Transverse colon (tissue), 4 donors: Measurements from ENCODE around the gene SLC5A2. TPM values are rescaled to one million over a fixed set of nuclear protein-coding genes. Genes with fewer than 3 reads are reported as not detected.
"Not testable (repeated sequence)": the region's sequence is repeated elsewhere in the genome, so short reads cannot be mapped to it uniquely, and the experiment has no call there.

Experiments used
- DNase-seq: peaks from one replicate; pipeline ENCODE4 v3.0.0-alpha.2; 2019
- H3K27ac ChIP-seq, 4 donors: fragments of 200-600 bp; sonication (generic); 2 replicates each; pipeline ENCODE4 v1.5.1; 2016 to 2018; ENCODE audit warnings: inconsistent platforms in 4 of 4
- H3K27me3 ChIP-seq: fragments of 200-600 bp; sonication (generic); 2 replicates; pipeline ENCODE4 v1.5.1; 2017; ENCODE audit warnings: inconsistent platforms
- H3K36me3 ChIP-seq, 4 donors: fragments of 200-600 bp; sonication (generic); 2 replicates each; pipeline ENCODE4 v1.5.1; 2017 to 2019; ENCODE audit warnings: inconsistent platforms in 4 of 4
- H3K4me1 ChIP-seq, 4 donors: fragments of 200-600 bp; sonication (generic); 2 replicates each; pipeline ENCODE4 v1.5.1; 2017 to 2020; ENCODE audit warnings: inconsistent platforms in 4 of 4
- H3K4me3 ChIP-seq, 4 donors: fragments of 200-600 bp; sonication (generic); 1 replicate in 1 of 4; 2 replicates in 3 of 4; pipeline versions ENCODE4 v1.5.1 to v1.6.1; 2017 to 2019; ENCODE audit warnings: inconsistent platforms in 4 of 4
- H3K9me3 ChIP-seq, 2 donors: fragments of 200-600 bp; sonication (generic); 2 replicates each; pipeline ENCODE4 v1.5.1; 2017 to 2019; ENCODE audit warnings: inconsistent platforms in 2 of 2
- CTCF ChIP-seq, 5 experiments: fragments of 200-600 bp in 3 of 5; fragments of 450-650 bp in 2 of 5; sonication (generic) in 3 of 5; IDR thresholded peaks; 1 replicate in 2 of 5; 2 replicates in 3 of 5; pipeline ENCODE4 v1.5.1; 2016 to 2017; ENCODE audit warnings: antibody characterized with exemption in 5 of 5, inconsistent platforms in 3 of 5, mild to moderate bottlenecking in 2 of 5, moderate library complexity in 1 of 5
- EP300 ChIP-seq: sonication (generic); formaldehyde crosslinking; IDR thresholded peaks from one replicate; pipeline ENCODE4 v1.6.1; 2017; ENCODE audit warnings: antibody characterized with exemption, low read depth
- POLR2A ChIP-seq: fragments of 450-650 bp; IDR thresholded peaks from one replicate; pipeline ENCODE4 v1.6.1; 2016; ENCODE audit warnings: antibody characterized with exemption, mild to moderate bottlenecking, moderate library complexity
- POLR2AphosphoS5 ChIP-seq, 3 donors: sonication (generic); formaldehyde crosslinking; IDR thresholded peaks; one replicate each; pipeline ENCODE4 v1.6.1; 2016; ENCODE audit warnings: antibody characterized with exemption in 3 of 3
- WGBS, 2 donors: methylation state at CpG; one replicate each; pipeline ENCODE4 v1.1.5; 2018; ENCODE audit warnings: low coverage in 1 of 2; 5-methylcytosine and 5-hydroxymethylcytosine counted together
- in situ Hi-C, 4 donors: fragments of 200-750 bp; cut with MboI; loops; one replicate each; pipeline versions ENCODE4 v1.15.0 to v1.15.1; 2017; ENCODE audit warnings: low sequenced_read_pairs in 3 of 4, low pct_ligation_motif_present in 1 of 4, low pct_unique_long_range_greater_than_20kb in 1 of 4
- intact Hi-C: fragments of 100-400 bp; cut with DNase I; formaldehyde crosslinking; loops from one replicate; pipeline ENCODE4 v1.15.1; 2023; ENCODE audit warnings: low total_unique reads
- total RNA-seq, 4 donors: library from RNA; depleted of rRNA; stranded (reverse); fragments of >200 nt; gene quantifications; one replicate each; pipeline ENCODE4 v1.1.0, GENCODE V29; 2016

SLC5A2 gene
- total RNA-seq, 4 donors from 2014 or later, result not detected

GRCh38 chr16:31501966-31502348, 19.0 kb downstream of the SLC5A2 start:
- peaks cover 0 to 17% (median 7%) of the 10 kb centered on the region in 4 donors for H3K36me3 ChIP-seq
- in situ Hi-C loops, result no loop called here
- intact Hi-C loops, result no loop called here
- DNase-seq, result no peak
- no peaks in the 10 kb centered on the region for H3K27me3 ChIP-seq
- no peak overlapping the region for H3K4me3 ChIP-seq
- 88% methylated on average over 4 of the region's 4 CpGs; no CpG with 5 or more reads in 1 of the 2 donors for WGBS, 2 donors
- no peaks in the 10 kb centered on the region for H3K9me3 ChIP-seq
- no peak overlapping the region for H3K27ac ChIP-seq
- peaks cover 5 to 16% (median 6%) of the 10 kb centered on the region in 4 donors for H3K4me1 ChIP-seq
- TF ChIP-seq POLR2AphosphoS5 (IDR thresholded peaks at IDR 0.05) (no peak), POLR2A (no peak), EP300 (no peak), CTCF (IDR thresholded peaks at IDR 0.05) (no peak)

- in situ Hi-C loops, result no loop called here
- Histone ChIP-seq H3K27ac (no peak overlapping the region), H3K4me3 (no peak overlapping the region)
These were observed 20.1 kb downstream of the SLC5A2 start for GRCh38 chr16:31502981-31503380.

GRCh38 chr16:31503555-31503954, 20.6 kb downstream of the SLC5A2 start:
- DNase-seq, H3K9me3 ChIP-seq, intact Hi-C loops, H3K27ac ChIP-seq, H3K27me3 ChIP-seq, in situ Hi-C loops, H3K4me3 ChIP-seq: not testable (repeated sequence)
- Histone ChIP-seq H3K4me1 (peaks cover 10 to 22% (median 13%) of the 10 kb centered on the region in 4 donors), H3K36me3 (peaks cover 0 to 11% (median 5%) of the 10 kb centered on the region in 4 donors)
- 91 to 100% methylated on average over 4 to 8 of the region's 8 CpGs for WGBS, 2 donors

More at GRCh38 chr16:31502981-31503380, 20.1 kb downstream of the SLC5A2 start:
- no peak for DNase-seq
- Histone ChIP-seq H3K4me1 (peaks cover 10 to 22% (median 13%) of the 10 kb centered on the region in 4 donors), H3K36me3 (peaks cover 0 to 16% (median 5%) of the 10 kb centered on the region in 4 donors), H3K9me3 (no peaks in the 10 kb centered on the region), H3K27me3 (no peaks in the 10 kb centered on the region)
- TF ChIP-seq POLR2AphosphoS5 (IDR thresholded peaks at IDR 0.05), result no peak
- no peak for TF ChIP-seq CTCF (IDR thresholded peaks at IDR 0.05)
- TF ChIP-seq EP300, result no peak
- no peak for TF ChIP-seq POLR2A
- intact Hi-C loops, result no loop called here

- no peak overlapping the region for H3K27ac ChIP-seq
- in situ Hi-C loops, result no loop called here
- DNase-seq, result no peak
- TF ChIP-seq EP300 (no peak), CTCF (IDR thresholded peaks at IDR 0.05) (no peak), POLR2AphosphoS5 (IDR thresholded peaks at IDR 0.05) (no peak), POLR2A (no peak)
- H3K27me3 ChIP-seq, result no peaks in the 10 kb centered on the region
- intact Hi-C loops, result no loop called here
- 85 to 91% methylated on average over 6 to 8 of the region's 8 CpGs for WGBS, 2 donors
- H3K9me3 ChIP-seq, result no peaks in the 10 kb centered on the region
- peaks cover 0 to 6% (median 3%) of the 10 kb centered on the region in 4 donors for H3K36me3 ChIP-seq
- H3K4me3 ChIP-seq, result no peak overlapping the region
- peaks cover 10 to 27% (median 17%) of the 10 kb centered on the region in 4 donors for H3K4me1 ChIP-seq
These were observed 21.2 kb downstream of the SLC5A2 start for GRCh38 chr16:31504159-31504558.

- peaks cover 17 to 36% (median 23%) of the 10 kb centered on the region in 4 donors for H3K4me1 ChIP-seq
- DNase-seq, result no peak
- no peak overlapping the region for H3K4me3 ChIP-seq
- WGBS, 2 donors, result 71% methylated on average over 4 of the region's 4 CpGs; no CpG with 5 or more reads in 1 of the 2 donors
- no peaks in the 10 kb centered on the region for H3K36me3 ChIP-seq
- in situ Hi-C loops (no loop called here), intact Hi-C loops (no loop called here)
- no peaks in the 10 kb centered on the region for H3K27me3 ChIP-seq
- TF ChIP-seq EP300, result no peak
- TF ChIP-seq POLR2AphosphoS5 (IDR thresholded peaks at IDR 0.05), result no peak
- TF ChIP-seq POLR2A, result no peak
- TF ChIP-seq CTCF (IDR thresholded peaks at IDR 0.05), result no peak
- no peaks in the 10 kb centered on the region for H3K9me3 ChIP-seq
- H3K27ac ChIP-seq, result no peak overlapping the region
These were observed 22.6 kb downstream of the SLC5A2 start for GRCh38 chr16:31505483-31505882.
